ENCODE results near the gene VRTN. TPM values are rescaled to one million over a fixed set of nuclear protein-coding genes. Genes with fewer than 3 reads are reported as not detected.

Gene VRTN
- total and polyA plus RNA-seq, 9 of the 15 experiments (the other 6 are each of a cell fraction or from before 2014, with no cell fraction given): 0.05 to 0.09 (median 0.06) TPM; not detected in 6

- TF ChIP-seq MBD1 (CRISPR knock-in tag; IDR thresholded peaks at IDR 0.05): no peak
- peak; percentile 75 for TF ChIP-seq TBP (optimal IDR thresholded peaks at IDR 0.05; ENCODE audit: low read depth, low read length)
- TF ChIP-seq ZNF668 (CRISPR knock-in tag; IDR thresholded peaks at IDR 0.05): no peak
- no peak for TF ChIP-seq CSDE1 (IDR thresholded peaks at IDR 0.05)
- TF ChIP-seq CHCHD3 (CRISPR knock-in tag; IDR thresholded peaks at IDR 0.05): no peak
- TF ChIP-seq ZNF76 (CRISPR knock-in tag; IDR thresholded peaks at IDR 0.05; ENCODE audit: borderline replicate concordance): no peak
- TF ChIP-seq ZNF311 (CRISPR knock-in tag; IDR thresholded peaks at IDR 0.05): no peak
- TF ChIP-seq ZNF124 (CRISPR knock-in tag; IDR thresholded peaks at IDR 0.05): no peak
- no peak for TF ChIP-seq SIX5 (IDR thresholded peaks at IDR 0.05; ENCODE audit: borderline replicate concordance in 1 of 2, insufficient read depth in 1 of 2, low read depth in 1 of 2, low read length in 2 of 2)
- TF ChIP-seq GABPA (tag; conservative IDR thresholded peaks at IDR 0.05; ENCODE audit: low read depth): peak; percentile 93
- no peak for TF ChIP-seq E2F8 (IDR thresholded peaks at IDR 0.05; ENCODE audit: low read depth, partially characterized antibody)
- TF ChIP-seq MEIS2 (IDR thresholded peaks at IDR 0.05; ENCODE audit: partially characterized antibody): no peak
- no peak; the same call in 1 of the 2 replicates for TF ChIP-seq GTF2E2 (tag; IDR thresholded peaks at IDR 0.05)
- no peak for TF ChIP-seq NFIX (CRISPR knock-in tag; IDR thresholded peaks at IDR 0.05; ENCODE audit: low read depth)
- no peak for TF ChIP-seq ZKSCAN1 (IDR thresholded peaks at IDR 0.05; ENCODE audit: low read depth, low read length)
- TF ChIP-seq ZNF707 (CRISPR knock-in tag; conservative IDR thresholded peaks at IDR 0.05): no peak
- no peak for TF ChIP-seq U2AF1 (optimal IDR thresholded peaks at IDR 0.05; ENCODE audit: low read depth, low read length)
- TF ChIP-seq KLF10 (CRISPR knock-in tag; IDR thresholded peaks at IDR 0.05): no peak
- TF ChIP-seq NEUROD1 (IDR thresholded peaks at IDR 0.05; ENCODE audit: borderline replicate concordance, low read depth, low read length, partially characterized antibody): no peak
- no peak for TF ChIP-seq BCOR (IDR thresholded peaks at IDR 0.05)
- TF ChIP-seq CREBBP (IDR thresholded peaks at IDR 0.05; ENCODE audit: low read depth, low read length): no peak
- no peak for TF ChIP-seq TGIF2 (CRISPR knock-in tag; IDR thresholded peaks at IDR 0.05)
- no peak for TF ChIP-seq MBD2 (IDR thresholded peaks at IDR 0.05; ENCODE audit: borderline replicate concordance, low read depth)
- TF ChIP-seq JUNB (CRISPR knock-in tag; conservative IDR thresholded peaks at IDR 0.05): no peak
- TF ChIP-seq, protein P1, sequence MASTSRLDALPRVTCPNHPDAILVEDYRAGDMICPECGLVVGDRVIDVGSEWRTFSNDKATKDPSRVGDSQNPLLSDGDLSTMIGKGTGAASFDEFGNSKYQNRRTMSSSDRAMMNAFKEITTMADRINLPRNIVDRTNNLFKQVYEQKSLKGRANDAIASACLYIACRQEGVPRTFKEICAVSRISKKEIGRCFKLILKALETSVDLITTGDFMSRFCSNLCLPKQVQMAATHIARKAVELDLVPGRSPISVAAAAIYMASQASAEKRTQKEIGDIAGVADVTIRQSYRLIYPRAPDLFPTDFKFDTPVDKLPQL (IDR thresholded peaks at IDR 0.05; ENCODE audit: extremely low read depth, insufficient read length): no peak
Measured at GRCh38 chr14:74302634-74303569, 45.4 kb upstream of the VRTN start, which contains the start of gene ABCD4 (continued).
